Measurements from ENCODE around the gene GNB1. TPM values are rescaled to one million over a fixed set of nuclear protein-coding genes. Genes with fewer than 3 reads are reported as not detected.
A peak's percentile ranks its signal among the peaks of the same experiment; 100 is the strongest.

The GNB1 gene
- total and polyA plus RNA-seq, 9 of the 15 experiments (the other 6 are each of a cell fraction or from before 2014, with no cell fraction given) = 34.3 to 388 (median 114) TPM

- FAIRE-seq (no peak), ATAC-seq (no peak), DNase-seq (ENCODE audit: extremely low read depth in 1 of 4, low spot score in 3 of 4) (no peak)
- intact Hi-C loops (cut with micrococcal nuclease) = no loop called here
- Histone ChIP-seq H3K36me3 (ENCODE audit: control insufficient read depth, insufficient read depth, low read length) (peaks cover 93% of the 10 kb centered on the region), H3K9ac (ENCODE audit: insufficient read depth in 1 of 2, low read depth in 2 of 2, low read length in 2 of 2) (no peak overlapping the region), H3K4me3 (no peak overlapping the region), H2AFZ (ENCODE audit: low read depth, low read length) (no peak overlapping the region), H3K27ac (ENCODE audit: extremely low read depth, low read depth, low read length) (no peak overlapping the region), H3K79me2 (ENCODE audit: control insufficient read depth, insufficient read depth, low read length) (peaks cover 13% of the 10 kb centered on the region; the same call in 1 of the 3 replicates), H3K4me1 (replicated peaks in 1 of 2; ENCODE audit: control insufficient read depth in 2 of 2, insufficient read depth in 2 of 2, low read length in 2 of 2) (peaks cover 0 to 3% of the 10 kb centered on the region in 2 experiments; a peak in 1 of 5 replicates), H3K9me3 (replicated peaks; ENCODE audit: control insufficient read depth, insufficient read depth, low read depth, low read length) (no peaks in the 10 kb centered on the region), H3K9me1 (ENCODE audit: control insufficient read depth, insufficient read depth, low read length) (peaks cover 4% of the 10 kb centered on the region), H4K20me1 (replicated peaks; ENCODE audit: control insufficient read depth, insufficient read depth, low read length) (0 out of 2 replicates have a peak, but pooled peaks cover 3% of the 10 kb centered on the region), H3K27me3 (ENCODE audit: control insufficient read depth in 2 of 2, insufficient read depth in 2 of 2, low read length in 2 of 2) (no peaks in the 10 kb centered on the region), H3K4me2 (ENCODE audit: insufficient read depth, low read length) (no peak overlapping the region)
- TF ChIP-seq L3MBTL2 (IDR thresholded peaks at IDR 0.05) (no peak), CEBPG (CRISPR knock-in tag; IDR thresholded peaks at IDR 0.05) (no peak), CEBPG (tag; conservative IDR thresholded peaks at IDR 0.05 in 1 of 2, IDR thresholded peaks at IDR 0.05 in 1 of 2) (no peak), KHSRP (IDR thresholded peaks at IDR 0.05) (no peak), MTF1 (CRISPR knock-in tag; IDR thresholded peaks at IDR 0.05; ENCODE audit: borderline replicate concordance) (no peak), RBM22 (IDR thresholded peaks at IDR 0.05; ENCODE audit: low read depth, low read length, poor library complexity, severe bottlenecking) (peak; percentile 18), THAP12 (CRISPR knock-in tag; IDR thresholded peaks at IDR 0.05) (0 out of 2 replicates have a peak, but pooled peaks have one; percentile 14), XRCC3 (IDR thresholded peaks at IDR 0.05) (no peak), BACH1 (tag; IDR thresholded peaks at IDR 0.05) (no peak), MTA1 (IDR thresholded peaks at IDR 0.05; ENCODE audit: borderline replicate concordance) (no peak), SP1 (CRISPR knock-in tag; IDR thresholded peaks at IDR 0.05) (no peak)
- TF ChIP-seq, protein P1, sequence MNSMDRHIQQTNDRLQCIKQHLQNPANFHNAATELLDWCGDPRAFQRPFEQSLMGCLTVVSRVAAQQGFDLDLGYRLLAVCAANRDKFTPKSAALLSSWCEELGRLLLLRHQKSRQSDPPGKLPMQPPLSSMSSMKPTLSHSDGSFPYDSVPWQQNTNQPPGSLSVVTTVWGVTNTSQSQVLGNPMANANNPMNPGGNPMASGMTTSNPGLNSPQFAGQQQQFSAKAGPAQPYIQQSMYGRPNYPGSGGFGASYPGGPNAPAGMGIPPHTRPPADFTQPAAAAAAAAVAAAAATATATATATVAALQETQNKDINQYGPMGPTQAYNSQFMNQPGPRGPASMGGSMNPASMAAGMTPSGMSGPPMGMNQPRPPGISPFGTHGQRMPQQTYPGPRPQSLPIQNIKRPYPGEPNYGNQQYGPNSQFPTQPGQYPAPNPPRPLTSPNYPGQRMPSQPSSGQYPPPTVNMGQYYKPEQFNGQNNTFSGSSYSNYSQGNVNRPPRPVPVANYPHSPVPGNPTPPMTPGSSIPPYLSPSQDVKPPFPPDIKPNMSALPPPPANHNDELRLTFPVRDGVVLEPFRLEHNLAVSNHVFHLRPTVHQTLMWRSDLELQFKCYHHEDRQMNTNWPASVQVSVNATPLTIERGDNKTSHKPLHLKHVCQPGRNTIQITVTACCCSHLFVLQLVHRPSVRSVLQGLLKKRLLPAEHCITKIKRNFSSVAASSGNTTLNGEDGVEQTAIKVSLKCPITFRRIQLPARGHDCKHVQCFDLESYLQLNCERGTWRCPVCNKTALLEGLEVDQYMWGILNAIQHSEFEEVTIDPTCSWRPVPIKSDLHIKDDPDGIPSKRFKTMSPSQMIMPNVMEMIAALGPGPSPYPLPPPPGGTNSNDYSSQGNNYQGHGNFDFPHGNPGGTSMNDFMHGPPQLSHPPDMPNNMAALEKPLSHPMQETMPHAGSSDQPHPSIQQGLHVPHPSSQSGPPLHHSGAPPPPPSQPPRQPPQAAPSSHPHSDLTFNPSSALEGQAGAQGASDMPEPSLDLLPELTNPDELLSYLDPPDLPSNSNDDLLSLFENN (IDR thresholded peaks at IDR 0.05; ENCODE audit: low read depth in 2 of 2, low read length in 2 of 2) = no peak
- TF ChIP-seq, protein P2, sequence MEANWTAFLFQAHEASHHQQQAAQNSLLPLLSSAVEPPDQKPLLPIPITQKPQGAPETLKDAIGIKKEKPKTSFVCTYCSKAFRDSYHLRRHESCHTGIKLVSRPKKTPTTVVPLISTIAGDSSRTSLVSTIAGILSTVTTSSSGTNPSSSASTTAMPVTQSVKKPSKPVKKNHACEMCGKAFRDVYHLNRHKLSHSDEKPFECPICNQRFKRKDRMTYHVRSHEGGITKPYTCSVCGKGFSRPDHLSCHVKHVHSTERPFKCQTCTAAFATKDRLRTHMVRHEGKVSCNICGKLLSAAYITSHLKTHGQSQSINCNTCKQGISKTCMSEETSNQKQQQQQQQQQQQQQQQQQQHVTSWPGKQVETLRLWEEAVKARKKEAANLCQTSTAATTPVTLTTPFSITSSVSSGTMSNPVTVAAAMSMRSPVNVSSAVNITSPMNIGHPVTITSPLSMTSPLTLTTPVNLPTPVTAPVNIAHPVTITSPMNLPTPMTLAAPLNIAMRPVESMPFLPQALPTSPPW (CRISPR knock-in tag; IDR thresholded peaks at IDR 0.05) = no peak
- POLR2A ChIA-PET = interaction anchor here (1.0 kb wide), 2 partner anchors 10 to 109 kb away, joined by 3 read pairs; no protein-coding TSS in a partner anchor
- CTCF ChIA-PET (ENCODE audit: low intra/inter-chr PET ratio) = no interaction called here
- 94% methylated on average over 11 of the region's 11 CpGs for WGBS (ENCODE audit: insufficient coverage, low coverage, missing lambda C conversion rate)
- in situ Hi-C loops (cut with MboI) = no loop called here
- BruUV-seq (replicated peaks) = no TSS peak
These were observed 93.1 kb downstream of the GNB1 start for GRCh38 chr1:1797731-1798341.
